H1 (cell line): ENCODE data around the gene PRPF31. TPM values are rescaled to one million over a fixed set of nuclear protein-coding genes. Genes with fewer than 3 reads are reported as not detected.

Source experiments
- CTCF ChIA-PET: fragments of 300-600 bp; sonication (Branson Sonifier 250); formaldehyde crosslinking; loops from one replicate; lab custom pipeline; 2021; ENCODE audit not compliant: partially characterized antibody; lab: Charles Lee
- POLR2A ChIA-PET: fragments of 300-600 bp; sonication (Branson Sonifier 250); formaldehyde crosslinking; loops from one replicate; lab custom pipeline; 2021; ENCODE audit warnings: inconsistent platforms; ENCODE audit not compliant: partially characterized antibody; lab: Charles Lee
- DNase-seq, 2 experiments: peaks; one replicate each; pipeline versions ENCODE4 v3.0.0 to v3.0.0-alpha.2; 2010 to 2022; ENCODE audit warnings: low spot score in 2 of 2, low read depth in 1 of 2, mixed read lengths in 1 of 2
- FAIRE-seq: peaks from 2 replicates; lab custom pipeline; 2011; peaks lifted over from hg19 to GRCh38; lab: Jason Lieb, UNC
- H2AFZ ChIP-seq: 2 replicates; pipeline ENCODE4 v1.8.1; 2012; ENCODE audit warnings: low read length, inconsistent platforms
- H2AK5ac ChIP-seq: 2 replicates; pipeline ENCODE4 v1.6.1; 2013; ENCODE audit warnings: low read depth, low read length
- H2BK120ac ChIP-seq: replicated peaks from 2 replicates; pipeline ENCODE3; 2013; ENCODE audit warnings: low read depth, low read length, inconsistent platforms
- H2BK12ac ChIP-seq: 2 replicates; pipeline ENCODE4 v1.6.1; 2013; ENCODE audit warnings: low read depth, low read length
- H2BK15ac ChIP-seq: 2 replicates; pipeline ENCODE4 v1.6.1; 2013; ENCODE audit warnings: low read length
- H2BK20ac ChIP-seq: 2 replicates; pipeline ENCODE4 v1.6.1; 2013; ENCODE audit warnings: low read length
- H2BK5ac ChIP-seq: 2 replicates; pipeline ENCODE4 v1.6.1; 2013; ENCODE audit warnings: low read depth, low read length
- H3K14ac ChIP-seq: 2 replicates; pipeline ENCODE4 v1.6.1; 2013; ENCODE audit warnings: inconsistent platforms; ENCODE audit not compliant: insufficient read length
- H3K18ac ChIP-seq: 2 replicates; pipeline ENCODE4 v1.6.1; 2013; ENCODE audit warnings: low read length; ENCODE audit errors: extremely low read depth
- H3K23ac ChIP-seq: 2 replicates; pipeline ENCODE4 v1.6.1; 2013; ENCODE audit warnings: inconsistent platforms; ENCODE audit not compliant: insufficient read length
- H3K23me2 ChIP-seq: 2 replicates; pipeline ENCODE4 v1.6.1; 2013; ENCODE audit warnings: low read depth, low read length
- H3K27ac ChIP-seq: 2 replicates; pipeline ENCODE4 v1.6.1; 2011; ENCODE audit warnings: low read depth, low read length, inconsistent platforms
- H3K27me3 ChIP-seq, 4 experiments: replicated peaks in 1 of 4; 1 replicate in 1 of 4; 2 replicates in 3 of 4; pipeline versions ENCODE4 v1.6.1 to v1.8.1; 2011 to 2013; ENCODE audit warnings: low read length in 3 of 4, mild to moderate bottlenecking in 3 of 4, inconsistent platforms in 2 of 4, mixed read lengths in 2 of 4, moderate library complexity in 1 of 4; ENCODE audit not compliant: control insufficient read depth in 3 of 4, insufficient read depth in 3 of 4; ENCODE audit errors: extremely low read depth in 1 of 4
- H3K36me3 ChIP-seq, 4 experiments: 2 replicates each; pipeline versions ENCODE4 v1.6.1 to v1.8.1; 2011 to 2013; ENCODE audit warnings: mild to moderate bottlenecking in 4 of 4, low read length in 3 of 4, moderate library complexity in 2 of 4, control low read depth in 1 of 4, inconsistent platforms in 1 of 4; ENCODE audit not compliant: insufficient read depth in 4 of 4, control insufficient read depth in 2 of 4
- H3K4ac ChIP-seq: replicated peaks from 2 replicates; pipeline ENCODE3; 2013; ENCODE audit warnings: low read length, low read depth, mixed read lengths, inconsistent platforms; ENCODE audit not compliant: insufficient read length
- H3K4me1 ChIP-seq, 4 experiments: replicated peaks in 1 of 4; 1 replicate in 1 of 4; 2 replicates in 3 of 4; pipeline versions ENCODE4 v1.6.1 to v1.8.1; 2011 to 2013; ENCODE audit warnings: low read length in 3 of 4, inconsistent platforms in 2 of 4, mixed read lengths in 1 of 4; ENCODE audit not compliant: insufficient read depth in 4 of 4, control insufficient read depth in 3 of 4
- H3K4me2 ChIP-seq, 2 experiments: 2 replicates each; pipeline versions ENCODE4 v1.6.1 to v1.8.1; 2011 to 2013; ENCODE audit warnings: low read depth in 2 of 2, low read length in 2 of 2, control low read depth in 1 of 2, inconsistent platforms in 1 of 2, mild to moderate bottlenecking in 1 of 2; ENCODE audit not compliant: insufficient read depth in 1 of 2
- H3K4me3 ChIP-seq, 4 experiments: fragments of 200-600, 300-600 bp in 1 of 4; sonication (generic), shearing (Covaris generic), sonication (Bioruptor Twin) in 1 of 4; 2 replicates each; pipeline versions ENCODE4 v1.5.1 to v1.8.1; 2011 to 2016; ENCODE audit warnings: low read length in 4 of 4, low read depth in 3 of 4, control low read depth in 2 of 4, inconsistent platforms in 2 of 4, mild to moderate bottlenecking in 2 of 4, mixed read lengths in 1 of 4, moderate library complexity in 1 of 4; ENCODE audit not compliant: insufficient read depth in 2 of 4; ENCODE audit errors: extremely low read depth in 1 of 4
- H3K56ac ChIP-seq: replicated peaks from 2 replicates; pipeline ENCODE3; 2013; ENCODE audit warnings: low read depth, mild to moderate bottlenecking, mixed read lengths, low read length, inconsistent platforms; ENCODE audit not compliant: insufficient read length
- H3K79me1 ChIP-seq: 2 replicates; pipeline ENCODE4 v1.6.1; 2013; ENCODE audit warnings: low read depth, low read length, control low read depth
- H3K79me2 ChIP-seq, 2 experiments: 2 replicates each; pipeline versions ENCODE4 v1.6.1 to v1.8.1; 2012 to 2013; ENCODE audit warnings: low read length in 2 of 2, mild to moderate bottlenecking in 2 of 2, inconsistent platforms in 1 of 2; ENCODE audit not compliant: insufficient read depth in 2 of 2, control insufficient read depth in 1 of 2
- H3K9ac ChIP-seq, 4 experiments: replicated peaks in 1 of 4; 1 replicate in 1 of 4; 2 replicates in 3 of 4; pipeline versions ENCODE4 v1.6.1 to v1.8.1; 2011 to 2013; ENCODE audit warnings: low read depth in 3 of 4, low read length in 3 of 4, control low read depth in 2 of 4, mild to moderate bottlenecking in 2 of 4, moderate library complexity in 2 of 4, inconsistent platforms in 1 of 4; ENCODE audit errors: extremely low read depth in 1 of 4
- H3K9me3 ChIP-seq, 2 experiments: 2 replicates each; pipeline versions ENCODE4 v1.6.1 to v1.8.1; 2012 to 2013; ENCODE audit warnings: mild to moderate bottlenecking in 2 of 2, moderate library complexity in 2 of 2, control low read depth in 1 of 2, inconsistent platforms in 1 of 2, low read depth in 1 of 2, low read length in 1 of 2, mixed read lengths in 1 of 2; ENCODE audit not compliant: insufficient read depth in 2 of 2
- H4K20me1 ChIP-seq, 2 experiments: replicated peaks in 1 of 2; 2 replicates each; pipeline versions ENCODE3 to v1.8.1; 2011 to 2013; ENCODE audit warnings: inconsistent platforms in 2 of 2, low read length in 2 of 2, mild to moderate bottlenecking in 1 of 2; ENCODE audit not compliant: insufficient read depth in 2 of 2, control insufficient read depth in 1 of 2
- H4K5ac ChIP-seq: 2 replicates; pipeline ENCODE4 v1.6.1; 2013; ENCODE audit warnings: low read length, low read depth, mixed read lengths, inconsistent platforms; ENCODE audit not compliant: insufficient read length
- H4K8ac ChIP-seq: 2 replicates; pipeline ENCODE4 v1.8.0; 2013; ENCODE audit warnings: mild to moderate bottlenecking, moderate library complexity, low read length, inconsistent platforms; ENCODE audit not compliant: insufficient read depth; ENCODE audit errors: extremely low read depth
- H4K91ac ChIP-seq: replicated peaks from 2 replicates; pipeline ENCODE3; 2013; ENCODE audit warnings: low read length, mixed read lengths, inconsistent platforms; ENCODE audit not compliant: insufficient read length
- ATF2 ChIP-seq: IDR thresholded peaks from 2 replicates; pipeline ENCODE4 v1.6.1; 2012; ENCODE audit warnings: low read length, inconsistent platforms
- CTBP2 ChIP-seq: IDR thresholded peaks from 2 replicates; pipeline ENCODE4 v1.7.0; 2011; ENCODE audit warnings: borderline replicate concordance, mild to moderate bottlenecking, moderate library complexity, mixed read lengths, low read length; ENCODE audit not compliant: insufficient read depth, insufficient read length
- POLR2AphosphoS5 ChIP-seq: IDR thresholded peaks from 2 replicates; pipeline ENCODE4 v1.6.1; 2011; ENCODE audit warnings: low read depth, low read length
- POU5F1 ChIP-seq: IDR thresholded peaks from 2 replicates; pipeline ENCODE4 v1.6.1; 2011; ENCODE audit warnings: low read depth, mild to moderate bottlenecking, low read length, moderate library complexity
- RFX5 ChIP-seq: IDR thresholded peaks from 2 replicates; pipeline ENCODE4 v1.6.1; 2011; ENCODE audit warnings: low read depth, low read length, improper control_type of control experiment, borderline replicate concordance
- WGBS, 2 experiments: shearing (Covaris generic) in 1 of 2; methylation state at CpG; one replicate each; pipeline versions ENCODE4 v1.1.6 to v1.1.7; 2013 to 2015; ENCODE audit warnings: low lambda C conversion rate in 2 of 2, mixed read lengths in 2 of 2, inconsistent platforms in 1 of 2, low coverage in 1 of 2, missing lambda C conversion rate in 1 of 2; ENCODE audit not compliant: insufficient replicate concordance in 2 of 2, insufficient coverage in 1 of 2, insufficient read length in 1 of 2; ENCODE audit errors: extremely low coverage in 1 of 2, missing lambda C conversion rate in 1 of 2; 5-methylcytosine and 5-hydroxymethylcytosine counted together
- polyA plus RNA-seq, 7 experiments: library from polyadenylated mRNA; depleted of rRNA in 3 of 7; stranded (reverse) in 5 of 7; unstranded in 2 of 7; fragments of >200 nt in 5 of 7; fragments of 200-250 nt in 2 of 7; gene quantifications; 1 replicate in 5 of 7; 2 replicates in 1 of 7; 4 replicates in 1 of 7; pipeline versions ENCODE4 v1.2.1 to v1.2.3, GENCODE V29; 2011 to 2013; ENCODE audit warnings: missing spikeins in 2 of 7, mixed read lengths in 2 of 7
- total RNA-seq: library from RNA; stranded (reverse); fragmentation: NEBNext Ultra II Directional; extraction: Animal tissue kit (Norgen Biotek cat#: 25700); gene quantifications from 2 replicates; pipeline ENCODE4 v1.2.1, GENCODE V29; 2021
- TF ChIP-seq, protein P1 (sequence below): IDR thresholded peaks from 2 replicates; pipeline ENCODE4 v1.6.1; 2012; ENCODE audit warnings: inconsistent platforms

PRPF31 gene
- total and polyA plus RNA-seq, 2 of the 8 experiments (the other 6 are each of a cell fraction or from before 2014, with no cell fraction given), result 51.1 to 97.4 TPM

DNA sequence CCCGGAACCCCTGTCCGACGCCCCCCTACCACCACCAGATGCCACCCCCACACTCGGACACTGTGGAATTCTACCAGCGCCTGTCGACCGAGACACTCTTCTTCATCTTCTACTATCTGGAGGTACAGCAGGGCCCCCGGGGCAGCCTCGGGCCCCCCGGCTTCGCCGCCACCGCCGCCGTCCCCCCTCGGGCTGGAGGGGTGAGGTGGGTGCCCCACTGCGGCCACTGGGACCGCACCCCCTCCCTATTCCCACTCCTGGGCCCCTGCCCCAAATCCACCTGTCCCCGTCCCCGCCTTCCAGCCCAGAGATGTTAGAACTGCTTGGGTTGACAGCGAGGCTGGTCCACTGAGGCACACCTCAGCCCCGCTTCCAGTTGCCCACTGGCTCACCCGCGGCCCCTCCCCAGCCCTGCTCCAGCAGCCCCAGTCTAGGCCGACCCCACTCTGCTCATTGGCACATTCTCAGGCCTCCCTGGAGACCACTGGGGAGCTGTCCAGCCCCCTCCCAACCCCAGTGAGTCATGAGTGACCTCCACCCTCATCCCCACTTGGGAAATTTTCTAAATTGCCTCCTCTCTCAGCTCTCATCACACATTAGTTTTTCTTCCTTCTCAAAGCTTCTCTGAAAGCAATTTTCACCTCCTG, 37.4 kb downstream of the PRPF31 start:
- CTCF ChIA-PET, result no interaction called here
- POLR2A ChIA-PET, result interaction anchor here (1.1 to 14.8 kb wide), 4 partner anchors 12 to 71 kb away, joined by 3 to 348 read pairs (median 4); partner anchors contain the start of gene CNOT3
- peaks cover 33 to 74% (median 67%) of the 10 kb centered on the region in 4 experiments for H3K36me3 ChIP-seq

More for the DNA sequence above, 37.4 kb downstream of the PRPF31 start:
- H2AFZ ChIP-seq, result no peak overlapping the region
- H4K8ac ChIP-seq, result no peak overlapping the region; the same call in 1 of the 2 replicates
- no peaks in the 10 kb centered on the region; the same call in 1 of the 2 replicates for H3K79me1 ChIP-seq
- no peak for FAIRE-seq
- H3K23ac ChIP-seq, result no peak overlapping the region
- no peak overlapping the region for H3K27ac ChIP-seq
- no peaks in the 10 kb centered on the region for H3K79me2 ChIP-seq
- H2BK5ac ChIP-seq, result no peak overlapping the region
- H2AK5ac ChIP-seq, result no peak overlapping the region
- no peak overlapping the region for H4K91ac ChIP-seq
- H2BK12ac ChIP-seq, result no peak overlapping the region
- WGBS, 2 experiments, result 94% methylated on average over 10 of the region's 25 CpGs; no CpG with 5 or more reads in 1 of the 2 experiments
- H3K9ac ChIP-seq, result no peak overlapping the region
- no peak overlapping the region for H3K4me3 ChIP-seq
- peaks cover 11 to 17% of the 10 kb centered on the region in 2 experiments for H4K20me1 ChIP-seq
- H3K4me2 ChIP-seq, result no peak overlapping the region
- H3K4ac ChIP-seq, result no peak overlapping the region
- no peak overlapping the region for H2BK120ac ChIP-seq
- no peak overlapping the region for H2BK15ac ChIP-seq
- no peak overlapping the region for H3K18ac ChIP-seq
- no peak overlapping the region for H4K5ac ChIP-seq
- no peaks in the 10 kb centered on the region for H3K9me3 ChIP-seq
- TF ChIP-seq CTBP2 (no peak), ATF2 (no peak), POU5F1 (no peak), POLR2AphosphoS5 (0 out of 2 replicates have a peak, but pooled peaks have one; percentile 12), RFX5 (no peak)
- TF ChIP-seq, protein P1, sequence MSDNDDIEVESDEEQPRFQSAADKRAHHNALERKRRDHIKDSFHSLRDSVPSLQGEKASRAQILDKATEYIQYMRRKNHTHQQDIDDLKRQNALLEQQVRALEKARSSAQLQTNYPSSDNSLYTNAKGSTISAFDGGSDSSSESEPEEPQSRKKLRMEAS, result no peak
- H2BK20ac ChIP-seq, result no peak overlapping the region
- no peak overlapping the region for H3K14ac ChIP-seq
- H3K27me3 ChIP-seq, result no peaks in the 10 kb centered on the region
- no peaks in the 10 kb centered on the region for H3K23me2 ChIP-seq
- DNase-seq, result no peak
- no peak overlapping the region for H3K56ac ChIP-seq
- H3K4me1 ChIP-seq, result no peaks in the 10 kb centered on the region
